ENCODE measurements around the gene NNMT.

DNA sequence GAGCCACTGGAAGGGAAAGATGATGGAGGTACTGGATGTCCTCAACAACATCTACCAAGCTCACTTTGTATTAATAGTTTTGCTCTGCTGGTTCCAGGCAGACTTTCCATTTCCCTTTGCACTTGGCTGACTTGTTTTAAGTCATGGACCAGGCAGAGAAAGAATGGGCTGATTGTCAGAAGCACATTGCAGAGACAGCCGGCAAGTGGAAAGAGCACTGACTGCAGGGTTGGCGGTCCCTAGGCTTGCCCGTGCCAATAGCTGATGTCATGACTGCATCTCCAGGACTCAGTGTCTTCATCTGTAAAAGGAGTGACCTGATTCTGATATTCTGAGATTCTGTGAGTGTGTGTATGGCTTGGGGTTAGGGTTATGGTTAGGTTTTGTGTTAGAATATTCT is 20.9 kb upstream of the NNMT start:
- no peak for TF ChIP-seq CTCF (IDR thresholded peaks at IDR 0.05)
- no peak for TF ChIP-seq EZH2 (IDR thresholded peaks at IDR 0.05; ENCODE audit: borderline replicate concordance, insufficient read depth, low read depth, low read length, poor library complexity, severe bottlenecking)

Data from B cell (primary cell).